OCI-LY1 (cell line): ENCODE measurements around the gene KCTD4.

ENCODE experiments used
- H2AFZ ChIP-seq: fragments of 200-600 bp; sonication (generic), shearing (Covaris generic); 2 replicates; pipeline ENCODE4 v1.6.0; 2014; ENCODE audit warnings: antibody characterized with exemption, mild to moderate bottlenecking, low read length
- H3F3A ChIP-seq: fragments of 200-600 bp; sonication (generic), shearing (Covaris generic); 2 replicates; pipeline ENCODE4 v1.6.0; 2014; ENCODE audit warnings: mild to moderate bottlenecking, antibody characterized with exemption, low read length, moderate library complexity; ENCODE audit not compliant: insufficient read depth
- H3K27ac ChIP-seq: fragments of 200-600 bp; sonication (generic); 2 replicates; pipeline ENCODE4 v1.5.1; 2014; ENCODE audit warnings: low read length, mixed run types, mild to moderate bottlenecking, low read depth; ENCODE audit not compliant: poor library complexity, severe bottlenecking
- H3K27me3 ChIP-seq: fragments of 200-600 bp; sonication (generic); 2 replicates; pipeline ENCODE4 v1.6.0; 2014; ENCODE audit warnings: antibody characterized with exemption, mild to moderate bottlenecking, low read length, moderate library complexity; ENCODE audit not compliant: insufficient read depth
- H3K36me3 ChIP-seq: fragments of 200-600 bp; sonication (generic); 2 replicates; pipeline ENCODE4 v1.6.1; 2014; ENCODE audit warnings: mild to moderate bottlenecking, antibody characterized with exemption, low read length, moderate library complexity, mixed read lengths; ENCODE audit not compliant: insufficient read depth
- H3K4me1 ChIP-seq: fragments of 200-600 bp; sonication (generic); 2 replicates; pipeline ENCODE4 v1.5.1; 2014; ENCODE audit warnings: mild to moderate bottlenecking, low read length, moderate library complexity; ENCODE audit not compliant: insufficient read depth, severe bottlenecking
- H3K4me2 ChIP-seq: fragments of 200-600 bp; sonication (generic), shearing (Covaris generic); 2 replicates; pipeline ENCODE4 v1.6.1; 2014; ENCODE audit warnings: low read length
- H3K4me3 ChIP-seq: fragments of 200-600 bp; sonication (generic); 2 replicates; pipeline ENCODE4 v1.5.1; 2014; ENCODE audit warnings: low read length, low read depth, mild to moderate bottlenecking, mixed read lengths; ENCODE audit not compliant: poor library complexity, severe bottlenecking
- H3K79me2 ChIP-seq: fragments of 200-600 bp; shearing (Covaris generic); 2 replicates; pipeline ENCODE4 v1.6.1; 2016; ENCODE audit warnings: mixed run types, low read length, mixed read lengths; ENCODE audit not compliant: insufficient read depth
- H3K9ac ChIP-seq: fragments of 200-600 bp; sonication (generic), shearing (Covaris generic); 2 replicates; pipeline ENCODE4 v1.6.1; 2014; ENCODE audit warnings: mild to moderate bottlenecking, low read length, mixed read lengths
- H3K9me2 ChIP-seq: fragments of 200-600 bp; sonication (generic), shearing (Covaris generic); 2 replicates; pipeline ENCODE4 v1.6.1; 2014; ENCODE audit warnings: low read depth, mild to moderate bottlenecking, low read length, mixed read lengths
- H3K9me3 ChIP-seq: fragments of 200-600 bp; shearing (Covaris generic); 2 replicates; pipeline ENCODE4 v1.6.1; 2014; ENCODE audit warnings: low read length, mixed read lengths
- H4K20me1 ChIP-seq: fragments of 200-600 bp; sonication (generic), shearing (Covaris generic); 2 replicates; pipeline ENCODE4 v1.6.0; 2016; ENCODE audit warnings: mild to moderate bottlenecking, low read length; ENCODE audit not compliant: insufficient read depth
- CTCF ChIP-seq: fragments of 200-600 bp; sonication (generic), shearing (Covaris generic); IDR thresholded peaks from 2 replicates; pipeline ENCODE4 v1.5.1; 2017; ENCODE audit warnings: mild to moderate bottlenecking, antibody characterized with exemption, low read length, moderate library complexity, mixed read lengths
- EZH2 ChIP-seq: fragments of 200-600 bp; sonication (generic), shearing (Covaris generic); IDR thresholded peaks from 2 replicates; pipeline ENCODE4 v1.8.0; 2017; ENCODE audit warnings: borderline replicate concordance, mixed run types, mild to moderate bottlenecking, antibody characterized with exemption, low read length, moderate library complexity, mixed read lengths

Gene KCTD4

GRCh38 chr13:45229172-45229571 lies 28.3 kb upstream of the KCTD4 start:
- Histone ChIP-seq H3K4me3 (no peak overlapping the region), H2AFZ (no peak overlapping the region), H3K79me2 (0 out of 2 replicates have a peak, but pooled peaks cover under 1% of the 10 kb centered on the region), H3K27me3 (no peaks in the 10 kb centered on the region), H3K9me3 (no peaks in the 10 kb centered on the region), H3K9ac (no peak overlapping the region), H3K27ac (no peak overlapping the region), H3K4me1 (no peaks in the 10 kb centered on the region), H3K9me2 (no peaks in the 10 kb centered on the region), H3F3A (no peaks in the 10 kb centered on the region), H3K36me3 (no peaks in the 10 kb centered on the region), H3K4me2 (no peak overlapping the region), H4K20me1 (no peaks in the 10 kb centered on the region)
- TF ChIP-seq CTCF (no peak), EZH2 (no peak)

GRCh38 chr13:45228002-45228401 lies 27.2 kb upstream of the KCTD4 start:
- Histone ChIP-seq H3K9me3 (no peaks in the 10 kb centered on the region), H3F3A (no peaks in the 10 kb centered on the region), H3K9ac (no peak overlapping the region), H4K20me1 (no peaks in the 10 kb centered on the region), H2AFZ (no peak overlapping the region), H3K4me2 (no peak overlapping the region), H3K27me3 (no peaks in the 10 kb centered on the region), H3K27ac (no peak overlapping the region), H3K79me2 (0 out of 2 replicates have a peak, but pooled peaks cover 5% of the 10 kb centered on the region), H3K36me3 (no peaks in the 10 kb centered on the region), H3K4me1 (no peaks in the 10 kb centered on the region), H3K4me3 (no peak overlapping the region), H3K9me2 (no peaks in the 10 kb centered on the region)
- TF ChIP-seq CTCF (no peak), EZH2 (no peak)

- H3F3A ChIP-seq, result no peaks in the 10 kb centered on the region
These were observed 25.2 kb upstream of the KCTD4 start for GRCh38 chr13:45226024-45226423.

More at GRCh38 chr13:45226024-45226423, 25.2 kb upstream of the KCTD4 start:
- H3K27me3 ChIP-seq, result no peaks in the 10 kb centered on the region
- H3K9ac ChIP-seq, result no peak overlapping the region
- H3K4me1 ChIP-seq, result no peaks in the 10 kb centered on the region
- H4K20me1 ChIP-seq, result no peaks in the 10 kb centered on the region
- H3K36me3 ChIP-seq, result no peaks in the 10 kb centered on the region
- H3K79me2 ChIP-seq, result 0 out of 2 replicates have a peak, but pooled peaks cover 5% of the 10 kb centered on the region
- H3K27ac ChIP-seq, result no peak overlapping the region
- H3K4me2 ChIP-seq, result no peak overlapping the region
- H3K9me3 ChIP-seq, result no peaks in the 10 kb centered on the region
- H3K9me2 ChIP-seq, result no peaks in the 10 kb centered on the region
- no peak overlapping the region for H2AFZ ChIP-seq
- H3K4me3 ChIP-seq, result no peak overlapping the region
- no peak for TF ChIP-seq EZH2
- TF ChIP-seq CTCF, result no peak
